ENCODE data around the gene MID1. TPM values are rescaled to one million over a fixed set of nuclear protein-coding genes. Genes with fewer than 3 reads are reported as not detected.

Gene MID1
- total RNA-seq, 1 experiment from 2014 or later = 79.5 TPM

DNA sequence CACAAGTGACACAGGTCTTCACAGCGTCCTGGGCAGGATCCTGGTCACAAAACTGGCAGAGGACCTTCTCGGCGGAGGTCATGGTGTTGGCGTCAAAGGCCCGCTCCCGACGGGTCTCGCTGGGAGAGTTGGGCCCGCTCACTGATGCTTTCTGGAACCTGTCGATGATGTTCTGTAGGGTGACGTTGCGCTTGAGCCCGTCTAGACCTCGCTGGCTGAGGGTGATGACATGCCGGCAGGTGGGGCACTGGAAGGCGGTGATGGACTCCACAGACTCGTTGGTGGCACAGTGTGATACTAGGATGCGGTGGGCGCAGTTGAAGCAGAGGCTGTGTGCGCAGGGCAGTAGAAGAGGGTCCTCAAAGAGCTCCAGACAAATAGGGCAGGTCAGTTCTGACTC, 53.2 kb downstream of the MID1 start:
- Histone ChIP-seq H3F3A (ENCODE audit: insufficient read depth, low read depth) (no peaks in the 10 kb centered on the region), H3K9me2 (ENCODE audit: insufficient read depth) (no peaks in the 10 kb centered on the region), H3K27me3 (ENCODE audit: insufficient read depth, low read depth) (no peaks in the 10 kb centered on the region), H3K79me2 (ENCODE audit: low read depth) (peaks cover 25% of the 10 kb centered on the region), H4K20me1 (ENCODE audit: insufficient read depth) (no peaks in the 10 kb centered on the region), H3K27ac (no peak overlapping the region), H3K36me3 (ENCODE audit: low read depth) (no peaks in the 10 kb centered on the region), H3K4me2 (no peak overlapping the region), H2AFZ (no peak overlapping the region), H3K9me3 (ENCODE audit: insufficient read depth, low read depth) (no peaks in the 10 kb centered on the region), H3K4me3 (no peak overlapping the region), H3K4me1 (replicated peaks; ENCODE audit: insufficient read depth) (peaks cover 11% of the 10 kb centered on the region; the same call in 1 of the 2 replicates)
- DNase-seq = no peak
- no TSS peak for BruUV-seq (replicated peaks)
- intact Hi-C loops (cut with micrococcal nuclease; ENCODE audit: unreplicated experiment) = no loop called here
- ChIA-PET POLR2A (ENCODE audit: unreplicated experiment) (no interaction called here), CTCF (no interaction called here)
- TF ChIP-seq CTCF (conservative IDR thresholded peaks at IDR 0.05) (no peak), EZH2 (IDR thresholded peaks at IDR 0.05; ENCODE audit: low read depth) (no peak)

GRCh38 chrX:10566716-10567097, 53.7 kb downstream of the MID1 start:
- Histone ChIP-seq H3K9me3 (ENCODE audit: insufficient read depth, low read depth) (no peaks in the 10 kb centered on the region), H3K79me2 (ENCODE audit: low read depth) (peaks cover 23% of the 10 kb centered on the region), H3K4me1 (replicated peaks; ENCODE audit: insufficient read depth) (peaks cover 11% of the 10 kb centered on the region; the same call in 1 of the 2 replicates), H2AFZ (no peak overlapping the region), H3K4me3 (no peak overlapping the region), H3K27me3 (ENCODE audit: insufficient read depth, low read depth) (no peaks in the 10 kb centered on the region), H3K4me2 (no peak overlapping the region), H4K20me1 (ENCODE audit: insufficient read depth) (no peaks in the 10 kb centered on the region), H3K27ac (no peak overlapping the region), H3F3A (ENCODE audit: insufficient read depth, low read depth) (no peaks in the 10 kb centered on the region), H3K36me3 (ENCODE audit: low read depth) (no peaks in the 10 kb centered on the region), H3K9me2 (ENCODE audit: insufficient read depth) (no peaks in the 10 kb centered on the region)
- TF ChIP-seq EZH2 (IDR thresholded peaks at IDR 0.05; ENCODE audit: low read depth) (no peak), CTCF (conservative IDR thresholded peaks at IDR 0.05) (no peak)
- ChIA-PET CTCF (no interaction called here), POLR2A (ENCODE audit: unreplicated experiment) (no interaction called here)
- no peak for DNase-seq
- intact Hi-C loops (cut with micrococcal nuclease; ENCODE audit: unreplicated experiment) = no loop called here
- no TSS peak for BruUV-seq (replicated peaks)

- POLR2A ChIA-PET (ENCODE audit: unreplicated experiment) = no interaction called here
- intact Hi-C loops (cut with micrococcal nuclease; ENCODE audit: unreplicated experiment) = no loop called here
- H3K4me2 ChIP-seq = no peak overlapping the region
- no peaks in the 10 kb centered on the region for H4K20me1 ChIP-seq (ENCODE audit: insufficient read depth)
- H3K79me2 ChIP-seq (ENCODE audit: low read depth) = peaks cover 8% of the 10 kb centered on the region
- no peak overlapping the region for H3K4me3 ChIP-seq
- H3K9me2 ChIP-seq (ENCODE audit: insufficient read depth) = no peaks in the 10 kb centered on the region
- no TSS peak for BruUV-seq (replicated peaks)
- CTCF ChIA-PET = no interaction called here
- H3K36me3 ChIP-seq (ENCODE audit: low read depth) = no peaks in the 10 kb centered on the region
- H3K27me3 ChIP-seq (ENCODE audit: insufficient read depth, low read depth) = no peaks in the 10 kb centered on the region
- H3F3A ChIP-seq (ENCODE audit: insufficient read depth, low read depth) = no peaks in the 10 kb centered on the region
- H3K4me1 ChIP-seq (replicated peaks; ENCODE audit: insufficient read depth) = no peaks in the 10 kb centered on the region
- H3K9me3 ChIP-seq (ENCODE audit: insufficient read depth, low read depth) = no peaks in the 10 kb centered on the region
- no peak for TF ChIP-seq EZH2 (IDR thresholded peaks at IDR 0.05; ENCODE audit: low read depth)
- TF ChIP-seq CTCF (conservative IDR thresholded peaks at IDR 0.05) = no peak
- H2AFZ ChIP-seq = no peak overlapping the region
- no peak overlapping the region for H3K27ac ChIP-seq
- no peak for DNase-seq
Observed at GRCh38 chrX:10564484-10564883, 55.9 kb downstream of the MID1 start.

Data from PC-9 (cell line).